Measurements from ENCODE around the gene OR4B1.
"Not testable (repeated sequence)": the region's sequence is repeated elsewhere in the genome, so short reads cannot be mapped to it uniquely, and the experiment has no call there.

Gene OR4B1, protein sequence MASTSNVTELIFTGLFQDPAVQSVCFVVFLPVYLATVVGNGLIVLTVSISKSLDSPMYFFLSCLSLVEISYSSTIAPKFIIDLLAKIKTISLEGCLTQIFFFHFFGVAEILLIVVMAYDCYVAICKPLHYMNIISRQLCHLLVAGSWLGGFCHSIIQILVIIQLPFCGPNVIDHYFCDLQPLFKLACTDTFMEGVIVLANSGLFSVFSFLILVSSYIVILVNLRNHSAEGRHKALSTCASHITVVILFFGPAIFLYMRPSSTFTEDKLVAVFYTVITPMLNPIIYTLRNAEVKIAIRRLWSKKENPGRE

DNA sequence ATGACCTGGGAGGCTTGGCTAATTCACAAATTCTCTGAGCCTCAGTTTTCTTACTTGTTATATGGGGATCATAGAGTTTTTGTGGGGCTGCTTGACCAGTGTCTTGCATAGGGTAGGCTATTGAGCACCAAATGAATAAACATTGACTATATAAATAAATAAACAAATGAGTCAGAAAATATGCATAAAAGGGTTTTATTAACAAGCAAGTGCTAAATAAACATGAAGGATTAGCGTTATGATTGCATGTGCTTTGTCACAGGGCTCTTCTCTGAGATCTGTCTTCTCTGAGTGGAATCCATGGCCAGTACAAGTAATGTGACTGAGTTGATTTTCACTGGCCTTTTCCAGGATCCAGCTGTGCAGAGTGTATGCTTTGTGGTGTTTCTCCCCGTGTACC is at the start of gene OR4B1:
TSS of gene OR4B1 (plus strand) at position 301 of the 400 bp plus-strand sequence. CDS start at position 301, 0 bp downstream.
- DNase-seq, result no peak

DNA sequence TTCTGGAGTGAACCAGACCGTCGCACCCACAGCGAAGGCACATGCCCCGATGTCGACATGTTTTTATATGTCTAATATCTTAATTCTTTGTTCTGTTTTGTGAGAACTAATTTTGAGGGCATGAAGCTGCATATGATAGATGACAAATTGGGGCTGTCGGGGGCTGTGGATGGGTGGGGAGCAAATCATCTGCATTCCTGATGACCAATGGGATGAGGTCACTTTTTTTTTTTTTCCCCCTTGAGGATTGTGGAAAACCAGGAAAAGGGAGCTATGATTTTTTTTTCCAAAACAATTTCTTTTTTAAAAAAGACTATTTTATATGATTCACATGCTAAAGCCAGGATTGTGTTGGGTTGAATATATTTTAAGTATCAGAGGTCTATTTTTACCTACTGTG is 49.2 kb upstream of the OR4B1 start:
- DNase-seq, result no peak

DNA sequence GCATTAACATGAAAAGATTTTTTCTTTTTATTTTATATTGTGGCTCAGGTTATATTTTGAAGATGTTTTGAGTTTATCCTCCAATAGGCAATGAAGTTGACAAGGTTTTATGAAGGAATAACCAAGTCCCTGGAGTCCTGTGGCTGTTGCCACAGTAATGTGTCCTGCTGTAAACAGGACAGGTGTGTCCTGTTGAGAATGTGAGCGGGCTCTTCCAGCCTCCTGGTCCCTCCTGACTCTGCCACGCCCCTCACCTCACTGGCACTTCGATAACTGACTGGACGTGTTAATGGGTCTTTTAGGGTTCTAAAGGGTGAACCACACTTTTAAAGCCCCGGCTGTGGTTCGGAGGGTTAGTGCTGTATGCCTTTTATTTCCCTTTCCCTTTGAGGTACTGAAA is 47.8 kb upstream of the OR4B1 start:
- DNase-seq, result no peak

DNA sequence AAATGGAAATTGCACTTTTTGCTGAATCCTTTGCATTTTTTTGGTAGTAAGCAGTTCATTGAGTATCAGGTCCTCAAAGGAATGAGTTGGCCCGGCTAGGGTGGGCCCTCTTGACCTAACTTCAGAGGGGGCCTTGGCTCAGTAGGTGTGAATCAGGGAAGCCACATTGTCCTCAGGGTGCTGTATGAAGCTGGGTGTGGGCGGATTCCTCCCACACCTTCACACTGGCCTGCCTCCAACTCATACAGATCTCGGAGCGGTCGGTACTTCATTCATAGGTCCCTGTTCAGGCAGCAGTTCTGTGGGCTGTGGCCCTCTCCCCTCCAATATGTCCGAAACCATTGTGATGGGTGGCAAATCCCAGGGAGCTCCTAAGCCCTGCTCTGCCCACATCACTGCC is 47.4 kb upstream of the OR4B1 start:
- no peak for DNase-seq

DNA sequence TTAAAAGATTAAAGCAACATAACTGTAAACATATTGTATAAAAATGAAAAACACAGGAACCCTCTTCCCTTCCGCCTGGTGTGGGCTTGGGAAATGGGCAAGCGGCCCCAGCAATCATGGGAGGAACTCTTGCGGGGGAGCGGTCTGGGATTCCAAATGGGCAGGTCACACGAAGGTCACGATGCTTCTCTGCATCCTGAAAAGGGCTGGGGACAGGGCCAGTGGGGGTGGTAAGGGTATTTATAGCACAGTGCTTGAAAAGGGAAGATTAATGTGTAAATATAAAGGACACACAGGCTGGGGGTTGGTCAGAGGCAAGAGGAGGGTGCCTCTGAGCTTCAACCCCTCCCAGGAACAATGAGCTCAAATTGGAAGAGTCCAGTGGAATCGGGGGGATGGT is 46.9 kb upstream of the OR4B1 start:
- DNase-seq, result no peak

DNA sequence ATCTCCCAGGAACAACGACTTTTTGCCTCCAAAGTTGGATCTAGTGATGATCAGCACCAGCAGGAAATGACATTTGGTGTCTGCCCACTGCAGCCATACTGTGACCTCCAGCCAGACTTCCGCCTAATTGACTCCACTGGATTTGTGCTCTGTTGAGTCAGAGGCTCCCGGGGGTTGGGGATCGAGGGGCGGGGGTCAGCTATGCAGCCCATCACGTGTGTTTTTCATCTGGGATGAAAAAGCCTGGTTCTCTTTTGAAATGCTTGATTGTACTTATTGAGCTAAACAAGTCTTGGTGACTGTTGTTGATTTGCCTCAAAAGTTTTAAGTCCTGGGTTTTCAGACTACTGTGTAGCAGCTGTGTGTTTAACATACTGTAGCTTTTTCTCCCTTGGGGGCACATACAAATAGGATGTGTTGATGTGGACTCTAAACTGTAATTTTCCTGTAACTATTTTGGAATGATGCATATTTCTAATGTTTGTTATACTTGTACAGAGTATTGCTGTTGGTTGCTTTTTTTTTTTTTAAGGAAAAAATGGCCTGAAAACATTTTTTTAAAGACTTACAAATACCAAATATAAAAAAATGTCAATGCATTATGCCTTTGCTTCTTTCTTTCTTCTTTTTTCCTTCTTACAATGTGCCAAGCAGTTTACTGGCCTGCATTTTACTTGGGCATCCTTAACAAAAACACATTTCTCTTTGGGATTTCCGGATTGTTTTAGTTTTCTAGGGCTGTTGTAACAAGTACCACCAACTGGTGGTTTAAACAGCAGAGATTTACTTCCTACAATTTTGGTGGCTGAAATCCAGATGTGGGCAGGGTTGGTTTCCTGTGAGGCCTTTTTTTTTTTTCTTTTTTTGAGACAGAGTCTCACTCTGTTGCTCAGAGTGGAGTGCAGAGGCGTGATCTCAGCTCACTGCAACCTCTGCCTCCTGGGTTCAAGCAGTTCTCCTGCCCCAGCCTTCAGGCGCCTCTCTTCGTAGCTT is 46.1 kb upstream of the OR4B1 start:
- DNase-seq, result no peak

DNA sequence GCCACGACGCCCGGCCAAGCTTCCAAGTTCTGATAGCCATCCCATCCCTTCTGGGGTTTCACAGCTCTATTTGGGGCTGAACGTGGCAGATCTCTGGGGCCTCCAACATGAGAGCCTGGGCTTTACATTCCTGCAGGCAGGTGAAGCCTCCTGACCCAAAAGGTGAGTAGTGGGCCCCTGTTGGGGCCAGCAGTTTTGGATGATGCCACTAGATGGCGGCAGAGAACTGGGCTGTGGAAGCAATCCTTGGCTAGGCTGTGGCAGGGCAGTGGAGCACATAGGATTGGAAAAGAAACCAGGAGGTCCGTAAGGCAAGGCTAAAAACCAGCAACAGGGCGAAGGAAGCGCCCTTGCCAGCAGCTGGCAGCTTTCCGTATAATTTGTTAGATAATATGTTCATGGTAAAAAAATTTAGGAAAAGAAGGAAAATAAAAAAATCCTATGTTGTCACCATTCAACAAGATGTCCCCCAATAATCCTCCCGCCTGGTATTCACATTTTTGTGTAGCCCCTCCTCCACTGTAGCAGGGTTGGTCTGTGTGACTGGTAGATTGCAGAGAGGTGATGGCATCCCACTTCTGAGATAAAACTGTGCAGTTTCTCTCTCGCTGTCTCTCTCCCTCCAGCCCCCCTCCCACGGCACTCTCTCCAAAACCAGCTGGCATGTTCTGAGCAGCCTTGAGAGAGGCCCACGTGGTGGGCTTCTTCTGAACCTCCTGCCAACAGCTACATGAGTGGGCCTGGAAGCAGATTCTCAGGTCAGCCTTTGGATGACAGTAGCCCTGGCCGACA is 43.6 kb upstream of the OR4B1 start:
- DNase-seq, result peak; percentile 27

DNA sequence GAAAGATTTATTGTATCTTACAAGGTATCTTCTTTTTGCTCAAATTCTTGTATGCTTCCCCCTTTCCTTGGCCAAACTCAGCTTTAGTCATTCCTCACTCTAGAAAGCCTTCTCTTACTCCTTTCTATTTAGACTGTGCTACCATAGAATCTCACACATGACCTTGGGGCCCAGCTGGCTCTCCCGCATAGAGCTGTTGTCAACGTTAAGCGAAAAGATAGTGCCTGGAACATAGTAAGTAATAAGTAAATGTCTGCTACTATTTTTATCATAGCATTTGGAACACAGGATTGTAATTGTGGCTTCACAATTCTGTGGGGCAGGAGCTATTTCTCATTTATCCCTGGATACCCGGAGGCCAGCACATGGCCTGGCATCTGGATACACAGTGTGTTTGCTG is 38.9 kb upstream of the OR4B1 start:
- no peak for DNase-seq

DNA sequence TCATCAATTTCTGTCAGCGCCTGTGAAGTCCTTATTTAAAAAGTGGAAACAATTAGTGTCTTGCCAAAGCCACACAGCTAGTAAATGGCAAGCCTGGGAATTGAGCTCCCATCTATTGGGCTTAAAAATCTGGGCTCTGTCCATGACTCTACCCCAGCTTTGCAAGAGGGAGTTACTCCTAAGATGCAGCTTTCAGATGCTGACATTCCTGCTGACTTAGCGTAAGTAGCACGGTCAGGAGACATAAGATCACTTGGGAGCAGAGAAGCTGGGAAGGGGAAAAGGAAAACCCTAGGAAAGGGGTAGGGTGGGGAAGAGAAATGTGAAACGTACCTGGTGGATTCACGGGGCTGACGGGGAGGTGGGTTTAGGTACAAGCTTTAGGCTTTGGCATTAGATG is 36.0 kb upstream of the OR4B1 start:
- no peak for DNase-seq

DNA sequence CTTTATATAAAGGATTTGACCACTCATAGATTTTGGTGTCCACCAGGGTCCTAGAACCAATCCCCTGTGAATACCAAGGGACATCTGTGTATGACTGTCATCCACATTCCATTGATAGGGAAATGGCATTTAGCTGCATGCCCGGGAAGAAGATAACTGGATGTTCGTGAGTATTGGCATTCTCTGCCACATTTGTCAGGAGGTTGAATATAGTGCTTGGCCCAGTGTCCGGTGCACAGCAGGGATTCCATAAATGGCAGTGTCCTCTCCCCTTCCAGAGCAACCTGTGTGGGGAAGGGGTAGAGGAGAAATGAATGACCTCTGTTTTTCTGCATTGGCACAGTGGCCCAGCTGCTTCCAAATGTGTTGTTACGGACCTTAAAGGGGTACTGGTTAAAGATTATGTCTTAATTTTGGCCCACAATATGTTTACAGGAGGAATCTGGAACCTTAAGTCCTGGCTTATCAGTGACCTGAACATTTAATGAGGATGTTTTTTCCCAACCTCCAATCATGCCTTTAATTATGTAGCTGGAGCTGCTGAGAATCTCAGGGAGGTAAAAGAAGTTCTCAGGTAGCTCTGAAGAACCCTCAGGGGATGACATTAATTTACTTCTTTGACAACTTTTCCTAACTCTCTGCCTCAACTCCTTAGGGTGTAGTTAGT is 33.6 kb upstream of the OR4B1 start:
- no peak for DNase-seq

DNA sequence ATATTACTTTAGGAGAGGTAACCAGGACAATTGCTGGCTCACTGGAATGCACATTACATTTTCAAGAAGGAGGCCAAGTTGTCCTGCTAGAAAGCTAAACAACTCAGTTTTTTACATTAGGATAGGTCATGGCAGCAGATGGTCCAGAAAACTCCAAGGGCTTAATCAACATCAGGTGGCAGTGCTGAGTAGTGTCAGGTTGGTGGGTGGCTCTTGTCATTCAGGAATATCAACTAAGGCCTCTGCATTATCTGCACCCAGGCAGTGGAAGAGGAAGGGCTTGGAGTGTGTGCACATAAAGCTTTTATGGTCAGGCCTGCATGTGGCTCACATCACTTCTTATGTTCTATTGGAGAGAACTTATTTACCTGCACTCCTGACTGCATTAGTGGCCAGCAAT is 32.2 kb upstream of the OR4B1 start:
- no peak for DNase-seq

DNA sequence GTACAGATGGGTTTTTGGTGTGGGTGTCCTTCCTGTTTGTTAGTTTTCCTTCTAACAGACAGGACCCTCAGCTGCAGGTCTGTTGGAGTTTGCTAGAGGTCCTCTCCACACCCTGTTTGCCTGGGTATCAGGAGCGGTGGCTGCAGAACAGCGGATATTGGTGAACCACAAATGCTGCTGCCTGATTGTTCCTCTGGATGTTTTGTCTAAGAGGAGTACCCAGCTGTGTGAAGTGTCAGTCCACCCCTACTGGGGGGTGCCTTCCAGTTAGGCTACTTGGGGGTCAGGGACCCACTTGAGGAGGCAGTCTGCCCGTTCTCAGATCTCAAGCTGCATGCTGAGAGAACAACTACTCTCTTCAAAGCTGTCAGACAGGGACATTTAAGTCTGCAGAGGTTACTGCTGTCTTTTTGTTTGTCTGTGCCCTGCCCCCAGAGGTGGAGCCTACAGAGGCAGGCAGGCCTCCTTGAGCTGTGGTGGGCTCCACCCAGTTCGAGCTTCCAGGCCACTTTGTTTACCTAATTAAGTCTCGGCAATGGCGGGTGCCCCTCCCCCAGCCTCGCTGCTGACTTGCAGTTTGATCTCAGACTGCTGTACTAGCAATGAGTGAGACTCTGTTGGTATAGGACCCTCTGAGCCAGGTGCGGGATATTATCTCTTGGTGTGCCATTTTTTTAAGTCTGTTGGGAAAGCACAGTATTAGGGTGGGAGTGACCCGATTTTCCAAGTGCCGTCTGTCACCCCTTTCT is 25.5 kb upstream of the OR4B1 start:
- DNase-seq, result not testable (repeated sequence)

DNA sequence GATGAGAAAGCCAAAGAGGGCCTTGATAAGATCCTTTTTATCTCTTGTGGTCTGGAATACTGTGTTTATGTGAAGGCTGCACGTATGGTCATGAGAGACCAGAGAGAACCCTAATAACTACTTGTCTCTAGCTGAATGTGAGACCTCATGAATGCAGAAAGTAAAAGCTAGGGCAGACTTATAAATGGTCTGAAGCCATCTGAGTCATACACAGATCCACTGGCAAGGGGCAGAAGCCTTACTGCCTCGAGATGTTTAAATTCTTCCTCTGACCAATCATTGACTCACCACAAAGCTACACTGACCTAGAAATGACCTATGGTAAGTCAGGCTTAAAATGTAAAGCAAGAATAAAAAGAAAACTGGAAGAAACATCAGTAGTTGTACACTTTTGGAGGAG is 22.7 kb upstream of the OR4B1 start:
- no peak for DNase-seq

DNA sequence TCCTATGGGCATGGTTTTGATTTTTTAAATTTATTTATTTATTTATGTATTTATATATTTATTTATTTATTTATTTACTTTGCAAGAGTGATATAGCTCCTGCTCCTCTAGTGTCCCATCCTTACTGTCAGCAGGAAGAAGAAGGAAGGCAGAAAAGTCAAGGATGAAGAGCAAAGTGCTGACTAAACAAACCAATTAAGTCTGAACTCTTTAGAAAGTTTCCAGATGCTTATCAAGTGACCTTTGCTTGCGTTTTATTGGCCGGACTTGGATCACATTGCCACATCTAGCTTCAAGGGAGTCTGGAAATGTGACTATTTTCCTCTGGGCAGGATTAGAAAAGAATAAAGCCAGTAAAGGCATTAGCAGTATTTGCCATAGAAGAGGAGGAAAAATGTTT is 8.7 kb upstream of the OR4B1 start:
- no peak for DNase-seq

DNA sequence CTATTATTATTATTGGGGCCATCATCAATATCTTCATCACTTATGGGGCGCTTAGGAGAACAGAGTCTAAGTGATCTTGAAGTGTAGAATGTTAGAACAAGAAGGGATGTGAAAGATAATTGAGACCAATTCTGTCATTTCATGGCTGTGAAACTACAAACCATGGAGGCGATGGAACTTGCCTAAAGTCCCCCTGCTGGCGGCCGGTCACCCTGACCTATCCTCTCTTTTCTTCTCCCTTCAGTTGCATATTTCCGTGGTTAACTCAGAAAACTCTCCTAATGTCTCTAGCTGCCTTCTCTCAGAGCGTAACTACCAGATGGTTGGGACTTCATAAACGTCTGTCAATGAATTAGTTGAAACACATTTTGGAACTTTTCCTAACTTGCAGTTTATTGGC is 6.6 kb upstream of the OR4B1 start:
- no peak for DNase-seq

DNA sequence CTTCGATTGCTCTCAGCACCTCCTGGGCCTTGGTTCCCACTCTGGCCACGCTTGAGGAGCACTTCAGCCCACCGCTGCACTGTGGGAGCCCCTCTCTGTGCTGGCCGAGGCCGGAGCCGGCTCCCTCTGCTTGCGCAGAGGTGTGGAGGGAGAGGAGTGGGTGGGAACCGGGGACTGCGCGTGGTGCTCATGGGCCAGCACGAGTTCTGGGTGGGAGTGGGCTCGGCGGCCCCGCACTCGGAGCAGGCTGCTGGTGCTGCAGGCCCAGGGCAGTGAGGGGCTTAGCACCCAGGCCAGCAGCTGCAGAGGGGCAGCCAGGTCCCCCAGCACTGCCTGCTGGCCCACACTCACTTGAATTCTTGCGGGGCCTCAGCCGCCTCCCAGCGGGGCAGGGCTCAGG is 12.2 kb downstream of the OR4B1 start:
- DNase-seq, result no peak

DNA sequence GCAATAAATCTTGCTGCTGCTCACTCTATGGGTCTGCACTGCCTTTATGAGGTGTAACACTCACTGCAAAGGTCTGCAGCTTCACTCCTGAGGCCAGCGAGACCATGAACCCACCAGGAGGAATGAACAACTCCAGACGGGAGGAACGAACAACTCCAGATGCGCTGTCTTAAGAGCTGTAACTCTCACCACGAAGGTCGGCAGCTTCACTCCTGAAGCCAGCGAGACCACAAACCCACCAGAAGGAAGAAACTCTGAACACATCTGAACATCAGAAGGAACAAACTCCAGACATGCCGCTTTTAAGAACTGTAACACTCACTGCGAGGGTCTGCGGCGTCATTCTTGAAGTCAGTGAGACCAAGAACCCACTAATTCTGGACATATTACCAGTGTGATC is 13.4 kb downstream of the OR4B1 start:
- DNase-seq, result not testable (repeated sequence)

DNA sequence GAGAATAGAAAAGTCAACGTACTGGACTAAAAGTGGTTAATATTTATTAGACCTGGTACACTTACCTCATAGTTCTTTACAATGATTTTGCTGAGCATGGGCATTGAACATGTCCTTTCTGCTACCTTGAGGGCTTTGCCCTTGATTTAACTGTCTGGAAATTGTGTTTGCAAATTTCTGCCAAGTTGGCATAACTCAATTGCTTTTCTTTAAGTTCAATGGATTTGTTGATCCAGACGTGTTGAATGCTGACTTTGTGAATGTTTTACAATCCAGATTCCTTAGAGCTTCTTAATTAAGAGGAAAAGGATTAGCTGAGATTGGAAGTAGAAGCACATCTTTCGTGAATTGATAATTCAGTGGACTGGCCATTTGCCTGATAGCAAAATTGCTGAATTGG is 21.1 kb downstream of the OR4B1 start:
- DNase-seq, result no peak

DNA sequence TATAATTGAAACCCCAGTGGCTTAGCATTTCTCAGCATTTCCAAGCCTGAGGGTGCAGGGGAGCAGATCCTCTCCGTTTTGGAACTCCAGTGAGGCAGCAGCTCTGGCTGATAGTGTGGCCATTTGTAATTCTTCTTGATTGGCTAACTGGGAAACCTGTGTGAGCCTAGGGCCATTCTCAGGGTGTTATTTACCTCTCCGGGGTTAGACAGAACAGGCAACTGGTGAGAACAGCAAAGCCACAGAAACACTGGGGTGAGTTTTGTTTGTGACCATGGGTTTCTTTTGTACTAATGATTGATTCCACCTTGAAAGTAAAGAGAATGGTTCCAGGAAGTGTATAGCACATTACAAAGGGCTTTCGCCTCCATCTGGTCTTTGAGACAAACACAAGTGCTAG is 25.9 kb downstream of the OR4B1 start:
- no peak for DNase-seq

DNA sequence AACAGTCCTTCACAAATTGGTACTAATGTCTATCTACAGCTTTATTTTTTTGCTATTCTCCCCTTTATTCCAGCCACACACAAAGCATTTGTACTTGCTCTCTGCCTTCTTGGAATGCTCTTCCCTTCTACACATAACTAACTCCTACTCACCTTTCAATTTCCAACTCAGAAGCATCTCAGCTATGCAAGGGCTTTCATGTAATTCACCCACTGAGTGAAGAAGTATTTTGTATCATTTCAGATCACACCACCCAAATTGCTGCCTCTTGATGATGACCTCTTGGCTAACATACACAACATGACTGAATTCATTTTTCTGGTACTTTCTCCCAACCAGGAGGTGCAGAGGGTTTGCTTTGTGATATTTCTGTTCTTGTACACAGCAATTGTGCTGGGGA is 28.2 kb downstream of the OR4B1 start, which contains the start of gene OR4X2:
TSS of gene OR4X2 (plus strand) at position 301 of the 400 bp plus-strand sequence. CDS start at position 301, 0 bp downstream.
- DNase-seq, result no peak

DNA sequence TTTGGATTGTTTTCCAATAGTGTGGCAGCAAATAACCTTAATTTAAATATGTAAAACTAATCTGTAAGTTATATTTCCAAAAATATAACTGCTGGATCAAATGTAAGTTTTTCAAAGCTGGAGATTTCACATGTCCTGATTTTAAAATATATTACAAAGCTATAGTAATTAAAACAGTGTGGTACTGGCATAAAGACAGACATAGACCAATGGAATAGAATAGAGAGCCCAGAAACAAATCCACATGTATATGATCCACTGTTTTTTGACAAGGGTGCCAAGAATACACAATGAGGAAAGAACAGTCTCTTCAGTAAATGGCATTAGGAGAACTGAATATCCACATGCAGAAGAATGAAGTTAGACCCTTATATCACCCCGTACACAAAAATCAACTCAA is 32.3 kb downstream of the OR4B1 start:
- DNase-seq, result no peak

DNA sequence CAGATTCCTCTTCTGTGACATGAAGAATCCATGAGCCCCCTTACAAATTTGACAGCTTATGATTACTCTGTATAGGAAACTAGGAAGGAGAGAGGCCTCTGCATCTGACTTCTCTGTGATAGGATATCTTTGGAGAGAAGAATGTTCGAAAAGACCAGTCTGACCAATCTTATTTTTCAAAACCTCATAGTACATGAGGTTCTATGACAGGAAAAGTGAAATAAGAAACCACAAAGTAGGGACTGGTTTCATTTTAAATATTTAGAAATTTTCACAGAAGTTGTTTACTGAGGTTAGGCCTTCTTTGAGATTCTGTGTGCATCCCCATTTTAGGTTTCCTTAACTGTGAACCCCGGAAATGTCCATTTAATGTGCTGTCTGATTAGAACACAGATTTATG is 45.0 kb downstream of the OR4B1 start:
- DNase-seq, result no peak

Measured in kidney glomerular epithelial cell (primary cell).